ENCODE data around the gene SLC35F1.

The SLC35F1 gene

DNA sequence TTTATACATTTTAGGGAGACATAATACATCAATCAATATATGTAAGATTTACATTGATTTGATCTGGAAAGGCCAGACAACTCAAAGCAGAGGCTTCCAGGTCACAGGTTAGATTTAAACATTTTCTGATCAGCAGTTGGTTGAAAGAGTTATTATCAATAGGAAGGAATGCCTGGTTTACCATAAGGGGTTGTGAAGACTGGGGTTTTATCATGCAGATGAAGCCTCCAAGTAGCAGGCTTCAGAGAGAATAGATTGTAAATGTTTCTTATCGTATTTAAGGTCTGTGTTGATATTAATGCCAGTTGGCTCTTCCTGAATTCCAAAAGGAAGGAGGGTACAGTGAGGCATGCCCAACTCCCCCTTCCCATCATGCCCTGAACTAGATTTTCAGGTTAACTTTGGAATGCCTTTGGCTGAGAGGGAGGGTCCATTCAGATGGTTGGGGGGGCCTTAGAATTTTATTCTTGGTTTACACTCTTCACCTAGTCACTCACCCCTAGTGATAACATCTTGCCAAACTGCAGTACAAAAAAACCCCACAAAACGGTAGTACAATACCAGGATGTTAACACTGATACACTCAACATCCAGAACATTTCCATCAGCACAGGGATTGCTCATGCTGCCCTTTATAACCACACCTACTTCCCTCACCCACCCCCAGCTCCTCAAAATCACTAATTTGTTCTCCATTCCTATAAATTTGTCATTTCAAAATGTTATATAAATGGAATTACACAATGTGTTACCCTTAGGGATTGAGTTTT, 381.5 kb downstream of the SLC35F1 start:
- DNase-seq, result no peak

DNA sequence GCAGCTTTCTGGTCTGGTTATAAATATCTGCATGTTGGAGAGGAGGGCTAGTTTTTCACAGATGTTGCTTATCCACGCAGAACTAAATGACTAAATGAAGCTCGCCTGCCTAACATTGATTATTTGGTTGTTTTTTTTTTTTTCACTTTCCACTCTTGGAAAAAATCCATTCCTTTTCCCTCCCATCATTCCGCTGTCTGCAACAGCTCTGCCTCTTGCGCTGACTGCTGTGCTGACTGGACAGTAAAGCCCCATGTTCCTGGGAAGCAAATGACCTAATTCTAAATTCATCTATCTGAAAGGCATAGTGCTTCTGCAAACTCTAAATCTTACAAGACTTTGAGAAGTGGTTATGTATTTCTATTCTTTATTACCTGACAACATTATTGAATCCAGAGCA, 385.5 kb downstream of the SLC35F1 start:
- DNase-seq, result no peak

DNA sequence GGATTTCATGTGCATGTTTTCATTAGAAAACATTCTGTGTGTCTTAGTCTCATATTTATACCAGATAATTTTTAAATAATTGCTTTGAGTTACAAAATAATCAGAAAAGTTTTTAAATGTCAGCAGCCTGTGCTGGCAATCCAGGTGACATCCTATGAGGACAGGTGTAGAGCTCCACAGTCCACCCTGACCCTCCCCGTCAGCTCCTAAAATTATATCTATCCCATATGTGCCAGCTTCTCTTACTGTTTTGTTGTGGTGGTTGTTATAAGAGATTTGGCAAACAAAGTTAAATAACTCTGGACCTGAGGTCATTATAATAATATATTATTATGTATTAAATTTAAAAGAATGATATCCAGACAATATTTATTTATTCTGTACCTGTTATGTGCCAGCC, 387.8 kb downstream of the SLC35F1 start:
- DNase-seq, result no peak

DNA sequence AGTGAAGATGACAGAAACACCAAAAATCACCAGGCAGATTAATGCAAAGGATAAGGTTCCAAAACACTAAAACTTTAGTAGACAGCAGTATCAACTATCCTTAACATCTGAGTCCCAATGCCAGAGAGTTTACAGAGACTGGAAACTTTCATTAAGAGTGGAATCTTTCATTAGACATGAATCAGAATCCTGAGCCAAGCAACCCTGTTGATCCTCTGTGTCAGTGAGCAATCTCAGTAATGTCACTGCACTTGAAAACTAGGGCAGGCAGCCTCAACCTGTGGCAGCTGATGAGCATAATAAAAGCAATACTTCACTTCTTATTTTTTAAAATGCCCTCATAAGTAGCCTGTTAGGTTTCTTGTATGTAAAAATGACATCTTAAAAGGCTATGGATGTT, 388.3 kb downstream of the SLC35F1 start:
- DNase-seq, result no peak

DNA sequence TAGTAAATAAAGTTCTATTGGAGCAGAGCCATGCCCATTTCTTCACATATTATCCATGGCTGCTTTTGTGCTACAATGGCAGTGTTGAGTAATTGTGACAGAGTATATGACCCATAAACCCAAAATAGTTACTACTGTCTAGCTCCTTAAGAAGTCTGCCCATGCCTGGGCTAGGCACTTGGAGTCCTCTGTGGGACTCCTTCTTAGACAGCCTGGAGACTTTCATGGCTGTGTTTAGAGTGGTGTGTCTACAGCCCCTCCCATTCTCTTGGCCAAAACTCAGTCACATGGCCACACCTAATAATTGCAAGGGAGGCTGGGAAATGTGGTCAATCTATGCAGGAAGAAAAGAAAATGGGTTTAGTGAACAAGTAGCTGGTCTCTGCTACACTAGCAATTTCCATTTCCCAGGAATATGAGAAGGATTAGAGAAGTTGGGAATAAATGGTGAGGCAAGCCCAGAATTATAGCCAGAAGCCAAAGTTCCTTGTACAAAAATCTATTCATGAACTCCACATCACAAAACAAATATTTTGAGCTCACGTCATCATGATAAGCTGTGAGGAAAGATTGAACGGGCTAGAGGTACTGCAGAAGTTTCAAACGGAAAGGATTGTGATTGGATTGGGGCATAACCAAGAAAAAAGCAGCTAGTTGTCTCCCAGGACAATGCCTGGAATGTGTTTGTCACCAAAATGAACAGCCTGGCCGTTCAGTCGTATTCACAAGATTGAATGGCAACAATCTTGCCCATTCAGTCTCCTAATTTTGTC, 389.3 kb downstream of the SLC35F1 start:
- DNase-seq, result no peak

DNA sequence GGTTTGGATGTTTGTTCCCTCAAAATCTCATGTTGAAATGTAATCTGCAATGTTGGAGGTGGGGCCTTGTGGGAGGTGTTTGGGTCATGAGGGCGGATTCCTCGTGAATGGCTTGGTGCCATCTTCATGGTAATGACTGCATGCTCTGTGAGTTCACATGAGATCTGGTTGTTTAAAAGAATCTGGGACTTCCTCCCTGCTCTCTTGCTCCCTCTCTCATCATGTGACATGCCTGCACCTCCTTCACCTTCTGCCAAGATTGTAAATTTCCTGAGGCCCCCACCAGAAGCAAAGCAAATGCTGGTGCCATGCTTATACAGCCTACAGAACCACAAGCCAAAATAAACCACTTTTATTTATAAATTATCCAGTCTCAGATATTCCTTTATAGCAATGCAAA, 390.8 kb downstream of the SLC35F1 start:
- no peak for DNase-seq

DNA sequence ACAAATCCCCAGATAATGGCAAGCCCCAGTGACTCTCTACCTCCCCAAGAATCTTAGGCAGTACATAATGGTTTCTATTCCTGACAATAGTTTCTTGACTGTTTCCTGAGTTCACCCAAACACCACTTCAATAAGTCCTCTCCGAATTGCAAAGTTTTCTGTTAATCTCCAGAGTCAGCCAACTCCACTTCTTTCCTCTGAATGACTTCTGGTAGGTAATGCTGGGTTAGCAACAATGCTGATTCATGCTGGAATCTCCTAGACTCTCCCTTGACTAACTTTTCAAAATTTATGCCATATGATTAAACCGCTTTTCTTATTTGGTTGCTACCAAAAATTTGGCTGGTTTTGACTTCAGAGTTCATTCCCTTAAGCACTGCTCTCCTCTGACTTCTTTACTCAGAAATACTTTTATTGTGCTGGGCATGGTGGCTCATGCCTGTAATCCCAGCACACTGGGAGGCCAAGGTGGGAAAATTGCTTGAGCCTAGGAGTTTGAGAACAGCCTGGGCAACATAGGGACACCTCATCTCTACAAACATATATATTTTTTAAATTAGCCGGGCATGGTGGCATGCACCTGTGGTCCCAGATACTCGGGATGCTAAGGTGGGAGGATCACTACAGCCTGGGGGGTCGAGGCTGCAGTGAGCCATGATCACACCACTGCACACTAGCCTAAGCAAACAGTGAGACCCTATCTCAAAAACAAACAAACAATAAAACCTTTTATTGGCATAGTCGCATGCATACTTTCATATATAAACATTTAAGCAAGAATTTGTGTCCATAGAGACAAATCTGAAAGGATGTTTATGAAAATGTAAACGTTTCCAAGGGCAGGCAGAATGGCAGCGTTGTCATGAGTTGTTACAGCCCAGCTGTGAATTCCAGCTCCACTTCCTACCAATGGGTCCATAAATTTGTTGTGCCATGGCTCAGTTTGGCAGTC, 391.7 kb downstream of the SLC35F1 start:
- DNase-seq, result no peak

DNA sequence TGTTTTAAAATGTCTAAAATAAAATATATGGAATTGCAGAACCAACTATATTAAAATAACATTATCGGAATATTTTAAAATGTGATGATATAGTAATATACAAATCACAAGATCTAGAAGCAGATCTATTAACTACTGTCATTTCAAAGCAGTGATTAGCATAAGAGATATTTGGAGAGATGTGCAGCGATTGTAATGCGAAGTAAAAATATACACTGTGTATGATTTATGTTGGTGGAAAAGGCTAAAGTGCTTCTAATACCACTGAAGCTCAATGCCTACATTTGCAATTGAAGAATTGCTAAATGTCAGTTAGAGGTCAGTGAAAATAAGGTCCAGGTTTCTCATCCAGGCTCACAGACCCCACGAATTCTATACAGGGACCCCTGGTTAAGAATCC, 392.4 kb downstream of the SLC35F1 start:
- DNase-seq, result no peak

DNA sequence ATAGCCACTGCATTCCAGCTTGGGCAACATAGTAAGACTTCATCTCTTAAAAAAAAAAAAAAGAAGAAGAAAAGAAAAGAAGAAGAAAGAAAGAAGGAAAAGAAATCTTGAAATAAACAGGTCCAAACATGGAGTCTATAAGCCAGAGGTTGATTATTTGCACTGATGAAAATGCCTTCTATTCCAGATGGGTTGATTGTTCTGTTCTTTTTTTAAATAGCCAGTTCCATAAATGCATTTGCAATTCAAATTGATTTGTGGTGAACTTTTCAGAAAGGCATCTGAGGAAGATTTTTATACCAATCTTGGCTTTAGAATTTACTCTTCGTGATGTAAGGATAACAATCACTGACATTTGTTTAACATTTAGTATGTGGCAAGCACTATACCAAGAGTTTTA, 397.3 kb downstream of the SLC35F1 start:
- DNase-seq, result no peak

DNA sequence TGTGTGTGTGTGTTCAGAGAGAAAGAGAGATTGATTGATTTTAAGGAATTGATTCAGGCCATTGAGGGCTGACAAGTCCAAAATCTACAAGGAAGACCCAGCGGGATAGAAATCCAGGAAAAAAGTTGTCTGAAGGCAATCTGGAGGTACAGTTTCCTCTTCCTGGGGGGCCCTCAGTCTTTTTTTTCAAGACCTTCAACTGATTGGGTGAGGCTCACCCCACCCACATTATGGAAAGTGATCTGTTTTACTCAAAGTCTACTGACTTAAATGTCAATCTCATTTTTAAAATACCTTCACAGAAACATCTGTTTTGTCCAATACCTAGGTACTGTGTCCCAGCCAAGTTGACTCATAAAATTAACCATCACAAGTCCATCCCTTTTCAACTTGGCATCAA, 398.0 kb downstream of the SLC35F1 start:
- no peak for DNase-seq

DNA sequence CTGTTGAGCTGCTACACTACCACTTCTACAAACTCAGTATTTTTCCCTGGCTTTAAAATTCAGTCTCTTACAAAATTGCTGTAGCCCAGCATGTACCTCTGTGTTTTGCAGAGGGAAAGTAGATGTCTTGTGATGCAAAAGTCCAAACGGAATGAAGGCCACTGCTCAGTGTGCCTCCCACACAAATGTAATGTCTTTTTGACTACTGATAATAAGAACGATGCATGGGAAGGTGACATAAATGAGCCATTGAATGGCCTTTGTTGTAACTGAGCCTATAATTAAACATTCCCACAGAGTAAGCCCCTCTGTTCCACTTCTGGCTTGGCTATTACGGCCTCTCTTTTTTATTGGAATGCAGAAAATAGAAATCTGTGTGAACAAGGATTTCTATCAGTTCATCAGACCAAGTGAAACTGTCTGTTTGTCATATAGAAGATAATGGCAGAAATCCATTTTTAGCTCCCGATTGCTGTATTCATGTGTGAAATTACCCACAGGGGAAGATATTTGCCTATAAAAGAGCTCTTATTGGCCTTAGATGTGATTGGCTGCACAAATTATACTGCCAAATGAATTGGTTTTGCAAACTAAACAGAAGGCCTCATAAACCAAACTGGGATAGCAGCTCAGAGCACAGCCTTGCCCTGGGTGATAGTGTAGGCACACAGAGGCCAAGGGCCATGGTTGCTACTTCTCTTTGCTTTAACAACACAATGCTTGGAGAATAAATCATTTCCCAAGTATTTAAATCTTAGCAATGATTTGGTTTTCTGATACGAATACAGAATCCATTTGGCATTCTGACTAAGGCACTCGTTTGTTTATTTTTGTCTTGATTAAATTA, 399.6 kb downstream of the SLC35F1 start:
- no peak for DNase-seq

DNA sequence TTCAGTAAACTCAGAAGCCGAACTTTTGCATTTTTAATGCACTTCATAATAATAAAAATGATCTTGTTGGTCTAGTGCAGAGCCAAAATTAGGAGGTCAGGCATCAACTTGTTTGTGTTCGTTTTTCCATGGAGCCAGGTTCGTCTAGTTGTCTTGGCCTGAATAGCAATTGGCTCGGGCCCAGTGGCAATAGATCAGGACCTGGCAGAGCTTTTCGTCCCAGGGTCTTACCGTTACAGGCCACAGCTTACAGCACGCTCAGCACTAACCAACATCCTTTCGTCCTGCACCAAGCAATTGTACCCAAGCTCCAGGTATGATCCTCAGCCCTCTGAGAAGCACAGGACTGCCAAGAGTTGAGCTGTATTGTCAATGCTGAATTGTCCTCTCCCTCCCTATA, 400.5 kb downstream of the SLC35F1 start:
- no peak for DNase-seq

DNA sequence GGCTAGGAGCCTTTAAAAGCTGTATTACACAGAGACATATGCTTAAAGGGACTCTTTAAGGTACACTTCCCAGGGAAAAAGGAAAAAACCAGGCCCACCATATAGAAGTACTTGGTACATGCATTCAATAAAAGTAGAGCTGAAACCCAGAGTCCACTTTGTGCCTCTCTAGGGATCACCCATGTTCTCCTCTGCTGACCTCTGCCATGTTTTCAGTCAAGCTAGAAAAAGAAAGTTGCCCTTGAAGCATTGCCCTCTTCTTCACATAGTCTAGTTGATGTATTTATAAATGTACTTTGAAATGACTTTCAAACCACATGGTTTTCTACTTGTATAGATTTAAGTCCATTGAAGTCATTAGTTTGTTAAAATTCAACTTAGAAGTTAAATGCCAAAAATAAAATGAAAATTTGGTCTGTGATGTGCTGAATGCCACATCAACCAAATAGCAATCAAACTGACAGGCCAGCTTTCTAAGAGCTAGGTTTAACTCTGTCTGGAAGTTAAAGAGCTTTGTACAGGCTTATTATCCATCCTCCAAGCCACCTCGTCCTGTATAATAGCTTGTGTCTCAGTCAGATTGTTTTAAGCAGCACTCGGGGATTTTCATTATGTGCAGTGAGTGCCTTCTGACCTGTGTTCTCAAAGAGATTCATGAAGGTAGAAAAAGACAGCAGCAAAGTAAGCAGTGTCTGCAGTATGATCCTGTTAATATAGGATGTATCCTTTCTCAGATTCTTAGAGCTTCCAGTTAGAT, 402.5 kb downstream of the SLC35F1 start:
- no peak for DNase-seq

DNA sequence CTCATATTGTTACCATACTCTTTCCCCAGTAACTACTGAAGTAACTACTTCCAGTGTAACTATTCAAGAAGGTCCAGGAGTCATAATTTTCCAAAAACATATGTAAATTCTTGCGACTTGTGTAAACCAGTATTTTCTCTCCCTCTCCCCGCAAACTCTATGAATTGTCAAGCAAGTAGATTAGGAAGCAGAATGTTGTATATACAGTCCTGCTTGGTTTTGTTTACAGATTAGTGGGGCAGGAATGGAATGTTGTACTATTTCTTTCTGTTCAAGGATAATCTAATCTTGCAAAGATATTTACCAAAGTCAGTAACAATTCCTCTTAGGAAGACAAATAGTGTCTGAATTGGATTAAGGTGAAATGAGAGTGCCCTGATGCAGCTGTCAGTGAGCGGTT, 406.1 kb downstream of the SLC35F1 start:
- DNase-seq, result no peak

DNA sequence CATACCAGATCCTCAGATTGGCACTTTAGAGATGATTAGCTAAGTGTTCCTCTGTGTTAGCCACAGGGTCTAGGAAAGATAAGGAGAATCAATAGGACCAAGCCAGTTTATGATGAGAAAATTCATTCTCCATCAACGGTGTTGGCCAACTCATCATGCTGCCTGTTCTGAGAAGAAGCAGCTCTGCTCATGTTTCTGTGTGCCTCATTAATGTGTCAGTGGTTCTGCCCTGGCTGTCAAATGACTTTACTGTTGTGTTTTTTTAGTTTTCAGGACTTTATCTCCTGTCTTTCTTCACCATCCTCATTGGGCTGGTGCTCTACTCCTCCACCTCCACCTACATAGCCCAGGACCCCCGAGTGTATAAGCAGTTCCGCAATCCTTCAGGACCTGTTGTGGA, 406.7 kb downstream of the SLC35F1 start:
- DNase-seq, result no peak

DNA sequence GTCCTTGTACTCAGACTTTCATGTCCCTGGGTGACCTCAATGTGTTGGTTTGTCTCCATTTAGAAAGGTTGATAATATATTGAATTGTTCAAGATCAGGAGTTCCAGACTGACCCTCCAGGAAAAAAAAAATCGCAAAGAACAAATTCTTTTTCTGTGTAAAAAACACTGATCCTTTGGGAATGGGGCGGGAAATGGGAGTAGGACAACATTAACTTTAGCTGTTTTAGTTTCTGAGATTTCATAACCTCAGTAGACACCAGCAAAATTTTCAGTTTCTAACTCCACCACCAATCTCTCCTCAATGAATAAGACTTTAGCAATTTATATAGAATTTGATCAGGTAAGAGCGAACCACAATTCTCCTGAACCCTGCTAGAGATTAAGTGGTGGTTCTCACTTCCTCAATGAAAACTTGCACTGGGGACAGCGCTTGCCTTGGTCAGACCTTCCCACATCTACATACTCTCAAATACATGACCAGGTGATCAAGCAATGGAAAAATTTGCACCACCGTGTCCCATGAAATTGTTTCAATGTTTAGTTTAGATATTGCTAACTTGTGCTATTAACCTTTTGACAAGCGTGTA, 409.8 kb downstream of the SLC35F1 start:
- no peak for DNase-seq

DNA sequence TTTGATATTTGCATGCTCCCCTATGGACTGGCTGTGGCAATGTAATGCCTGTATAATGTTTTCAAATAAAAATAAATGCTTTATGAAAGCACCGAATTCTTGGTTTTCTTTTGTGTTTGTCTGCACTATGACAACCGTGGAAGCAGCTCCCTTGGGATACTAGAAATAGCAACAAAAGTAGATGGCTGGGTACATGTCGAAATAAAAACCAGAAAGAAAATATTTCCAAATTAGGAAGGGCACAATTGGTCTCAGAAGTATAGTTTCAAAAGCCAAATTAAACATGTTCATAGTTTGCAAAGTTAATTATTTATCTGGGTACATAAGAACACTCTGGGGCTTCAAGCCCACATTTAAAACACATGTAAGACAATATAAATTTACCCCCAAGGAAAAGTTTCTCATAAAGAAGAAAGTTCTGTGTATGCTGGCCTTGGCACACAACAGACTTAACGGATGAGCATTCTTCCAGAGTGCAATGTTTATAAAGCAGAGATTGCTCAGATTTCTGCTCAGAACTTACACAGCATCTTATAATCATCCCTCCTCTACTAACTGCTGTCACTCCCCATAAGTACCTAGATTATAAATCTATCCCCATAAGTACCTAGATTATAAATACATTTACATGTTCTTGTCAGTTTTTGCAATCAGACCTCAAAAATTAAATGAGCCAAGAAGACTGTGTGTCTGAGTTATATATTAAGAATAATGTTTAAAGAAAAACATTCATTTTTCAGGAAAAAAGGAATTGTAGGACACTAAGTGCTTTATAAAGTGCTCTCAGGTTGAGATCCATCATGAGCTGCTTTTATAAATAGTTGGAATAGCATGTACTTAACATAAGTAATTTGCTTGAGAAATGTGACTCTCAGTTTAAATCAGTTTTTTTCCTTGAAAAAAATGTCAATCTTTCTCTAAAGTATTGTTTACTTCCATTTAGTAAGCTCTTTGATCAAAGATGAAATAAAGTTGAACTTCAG, 410.8 kb downstream of the SLC35F1 start:
- DNase-seq, result peak; percentile 6

DNA sequence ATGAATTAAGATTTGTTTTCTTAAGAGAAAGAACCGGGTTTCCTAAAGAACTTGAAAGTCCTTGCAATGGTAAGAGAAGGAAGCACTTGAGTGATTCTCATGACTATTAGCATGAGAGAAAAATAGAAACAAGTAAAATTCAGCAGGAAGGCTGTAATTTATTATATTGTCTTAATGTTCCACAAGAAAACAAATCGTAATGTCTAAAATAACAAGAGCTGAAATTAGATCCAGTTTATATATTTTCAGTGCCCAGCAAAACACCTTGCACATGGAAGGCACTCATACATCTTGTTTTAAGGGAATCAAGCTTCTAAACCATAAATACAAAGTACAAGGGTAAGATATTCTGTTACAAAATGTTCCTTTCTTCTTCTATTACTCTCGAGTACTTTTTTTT, 411.6 kb downstream of the SLC35F1 start:
- no peak for DNase-seq

DNA sequence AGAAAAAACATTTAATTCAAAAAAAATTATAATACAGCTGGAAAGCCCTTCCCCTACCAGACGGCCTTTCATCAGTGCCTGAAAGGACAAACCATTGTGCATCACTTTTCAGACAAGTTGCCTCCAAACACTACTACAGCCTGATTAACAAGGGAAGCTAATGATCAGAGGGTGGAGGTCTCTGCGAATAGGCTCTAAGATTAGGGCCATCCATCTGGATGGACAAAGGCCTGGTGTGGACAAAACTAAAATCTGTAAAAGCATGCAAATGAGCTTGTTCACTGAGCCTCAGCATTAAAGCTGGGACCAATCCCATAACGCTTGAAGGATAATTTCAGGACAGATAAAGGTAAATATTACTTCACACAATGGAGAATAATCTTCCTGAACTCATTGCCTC, 412.4 kb downstream of the SLC35F1 start:
- DNase-seq, result no peak
